Fibroblast of skin of scalp (primary cell): ENCODE results near the gene HK1. TPM values are rescaled to one million over a fixed set of nuclear protein-coding genes. Genes with fewer than 3 reads are reported as not detected.
"Not testable (repeated sequence)": the region's sequence is repeated elsewhere in the genome, so short reads cannot be mapped to it uniquely, and the experiment has no call there.

ENCODE experiments used
- DNase-seq: peaks from one replicate; pipeline ENCODE4 v3.0.0-alpha.2; 2013
- polyA plus RNA-seq, 2 experiments: library from polyadenylated mRNA; unstranded; fragments of 120-200 nt; gene quantifications; one replicate each; pipeline ENCODE4 v1.2.1, GENCODE V29; 2013; ENCODE audit not compliant: insufficient read length in 2 of 2

The HK1 gene
- 132 TPM for polyA plus RNA-seq (2013, experiment 1 of 2; ENCODE audit: insufficient read length)
- 125 TPM for polyA plus RNA-seq (2013, experiment 2 of 2; ENCODE audit: insufficient read length)

DNA sequence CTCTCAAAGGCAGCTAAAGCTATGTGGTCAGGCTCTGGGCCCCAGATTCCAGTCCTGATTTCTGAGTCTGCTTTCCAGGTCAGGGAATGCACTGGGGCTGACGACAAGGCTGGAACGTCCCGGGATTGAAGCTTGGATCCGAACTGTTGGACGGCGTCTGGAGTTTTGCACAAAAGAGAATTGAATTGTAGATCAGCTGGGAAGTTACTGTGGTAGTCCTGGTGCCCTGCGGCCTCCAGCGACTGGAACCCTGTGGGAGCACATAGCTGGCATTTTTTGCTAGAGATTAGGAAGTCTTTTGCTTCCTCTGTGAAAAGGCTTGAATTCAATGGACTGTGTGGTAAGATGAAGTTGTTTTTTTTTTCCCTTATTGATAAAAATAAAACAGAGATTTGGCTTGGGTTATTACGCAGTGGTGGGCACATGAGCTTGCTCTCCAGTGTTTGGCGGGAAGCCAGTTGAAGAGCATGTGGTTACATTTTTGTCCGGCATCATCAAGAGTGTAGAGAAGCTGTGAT is at the start of gene HK1:
TSS of gene HK1 (plus strand) at position 51 of the 518 bp plus-strand sequence.
- DNase-seq = peak; percentile 76

GRCh38 chr10:69229616-69229916 is 48.7 kb upstream of the HK1 start:
- DNase-seq = no peak

GRCh38 chr10:69230128-69230527 is 48.2 kb upstream of the HK1 start:
- no peak for DNase-seq

DNA sequence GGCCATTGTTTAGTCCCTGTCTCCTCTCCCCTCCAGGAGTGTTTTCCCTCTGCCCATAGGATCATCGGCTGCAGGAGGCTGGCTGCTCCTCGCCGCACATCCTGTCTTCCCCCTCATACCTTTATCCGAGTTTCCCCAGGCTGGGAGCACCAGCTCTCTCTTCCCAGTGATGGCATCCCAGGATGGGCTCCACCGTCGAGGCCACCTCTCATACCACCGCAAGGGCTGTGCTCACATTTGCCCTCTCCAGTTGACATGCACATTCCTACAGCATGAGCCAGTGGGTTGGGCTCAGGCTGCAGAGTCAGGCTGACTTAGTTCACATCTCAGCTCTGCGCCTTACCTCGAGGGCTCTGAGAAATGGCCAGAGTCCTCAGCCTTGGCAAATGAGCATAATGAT is 46.0 kb upstream of the HK1 start:
- DNase-seq = peak; percentile 76

- DNase-seq = no peak
Measured at GRCh38 chr10:69232736-69233480, 45.4 kb upstream of the HK1 start.

DNA sequence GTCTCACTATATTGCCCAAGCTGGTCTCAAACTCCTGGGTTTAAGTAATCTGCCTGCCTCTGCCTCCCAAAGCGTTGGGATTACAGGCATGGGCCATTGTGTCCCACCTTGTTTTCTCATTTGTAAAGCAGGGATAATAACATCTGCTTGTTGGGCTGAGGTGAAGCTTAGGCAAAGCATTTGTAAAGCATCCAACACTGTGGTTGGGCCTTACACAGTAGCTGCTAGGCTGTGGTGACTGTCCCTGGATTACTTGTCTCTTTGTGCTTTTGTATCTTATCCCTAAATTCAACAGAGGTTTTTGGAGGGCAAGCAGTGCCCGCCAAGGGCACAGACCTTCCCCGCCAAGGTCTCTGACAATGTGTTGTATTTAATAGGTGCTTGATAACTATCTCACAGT is 43.8 kb upstream of the HK1 start:
- no peak for DNase-seq

DNA sequence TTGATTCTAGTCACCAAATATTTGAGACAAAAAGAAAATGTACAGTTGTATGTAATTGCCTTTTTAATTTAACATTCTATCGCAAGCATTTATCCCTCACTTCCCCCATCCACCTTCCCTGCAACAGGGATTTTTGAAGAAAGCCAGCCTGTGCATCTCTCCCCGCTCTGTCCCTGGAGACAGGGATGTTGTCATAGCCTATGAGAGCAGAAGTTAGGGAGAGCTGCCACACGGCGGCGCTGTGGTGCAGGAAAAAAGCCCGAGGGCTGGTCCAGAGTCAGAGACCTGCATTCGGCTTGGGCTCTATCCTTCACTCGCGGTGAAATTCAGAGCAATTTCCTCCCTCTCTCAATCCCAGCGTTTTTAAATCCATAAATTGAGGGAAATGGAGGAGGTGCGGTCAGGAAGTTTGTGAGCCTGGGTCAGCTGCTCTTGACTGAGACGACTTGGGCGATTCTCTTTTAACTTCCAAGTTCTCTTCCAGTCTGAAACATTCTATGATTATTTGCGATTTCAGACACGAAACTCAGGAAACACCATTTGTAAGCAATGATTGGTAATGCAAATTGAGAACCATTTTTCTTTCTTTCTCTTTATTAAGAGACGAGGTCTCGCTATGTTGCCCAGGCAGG is 40.7 kb upstream of the HK1 start:
- peak; percentile 80 for DNase-seq

GRCh38 chr10:69239136-69239535 is 39.2 kb upstream of the HK1 start:
- no peak for DNase-seq

- peak; percentile 28 for DNase-seq
Measured at GRCh38 chr10:69239816-69240434, 38.4 kb upstream of the HK1 start.

DNA sequence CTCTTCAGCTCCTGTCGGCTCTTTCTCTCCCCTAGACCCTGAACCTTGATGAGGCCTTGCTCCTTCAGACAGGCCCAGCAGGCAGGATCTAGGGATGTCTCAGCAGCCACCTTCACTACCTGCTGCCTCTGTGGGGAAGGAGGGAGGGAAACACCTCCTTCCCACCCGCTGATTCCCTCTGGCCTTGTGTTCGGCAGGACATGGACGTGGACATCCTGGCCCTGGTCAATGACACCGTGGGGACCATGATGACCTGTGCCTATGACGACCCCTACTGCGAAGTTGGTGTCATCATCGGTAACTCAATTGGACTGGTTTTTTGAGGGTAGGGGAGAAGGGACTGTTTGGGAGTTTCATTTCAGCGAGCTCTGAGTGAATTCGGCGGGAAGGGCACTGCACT is 37.8 kb upstream of the HK1 start:
- DNase-seq = no peak

DNA sequence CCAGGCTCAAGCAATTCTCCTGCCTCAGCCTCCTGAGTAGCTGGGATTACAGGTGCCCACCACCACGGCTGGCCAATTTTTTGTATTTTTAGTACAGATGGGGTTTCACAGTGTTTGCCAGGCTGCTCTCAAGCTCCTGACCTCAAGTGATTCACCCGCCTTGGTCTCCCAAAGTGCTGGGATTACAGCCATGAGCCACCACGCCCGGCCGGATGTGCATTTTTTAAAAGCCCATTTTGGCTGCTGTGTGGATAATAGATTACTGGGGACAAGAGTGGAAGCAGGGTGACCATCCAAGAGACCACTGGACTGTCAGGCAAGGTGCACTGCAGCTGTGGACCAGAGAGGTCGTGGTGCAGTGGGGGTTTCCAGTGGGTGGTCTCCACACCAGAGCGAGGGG is 36.7 kb upstream of the HK1 start:
- peak; percentile 20 for DNase-seq

GRCh38 chr10:69242040-69242851 is 36.0 kb upstream of the HK1 start:
- DNase-seq = no peak

DNA sequence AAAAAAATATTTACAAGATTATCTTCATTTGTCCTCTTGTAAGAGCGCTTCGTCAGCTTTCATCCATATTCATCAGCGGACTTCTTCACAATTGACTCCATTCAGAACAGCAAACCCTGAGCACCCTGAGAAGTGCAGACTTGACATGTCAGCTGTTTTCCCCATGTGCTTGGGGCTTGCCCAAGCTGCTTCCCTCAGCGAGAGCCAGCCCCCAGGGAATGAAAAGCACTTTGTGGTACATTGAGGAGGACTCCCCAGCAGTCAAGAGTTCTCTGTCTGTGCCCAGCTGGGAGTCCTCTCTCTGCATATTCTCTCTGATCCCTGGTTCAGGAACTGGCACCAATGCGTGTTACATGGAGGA is 35.5 kb upstream of the HK1 start:
- no peak for DNase-seq

- no peak for DNase-seq
Measured at GRCh38 chr10:69243817-69244216, 34.5 kb upstream of the HK1 start.

DNA sequence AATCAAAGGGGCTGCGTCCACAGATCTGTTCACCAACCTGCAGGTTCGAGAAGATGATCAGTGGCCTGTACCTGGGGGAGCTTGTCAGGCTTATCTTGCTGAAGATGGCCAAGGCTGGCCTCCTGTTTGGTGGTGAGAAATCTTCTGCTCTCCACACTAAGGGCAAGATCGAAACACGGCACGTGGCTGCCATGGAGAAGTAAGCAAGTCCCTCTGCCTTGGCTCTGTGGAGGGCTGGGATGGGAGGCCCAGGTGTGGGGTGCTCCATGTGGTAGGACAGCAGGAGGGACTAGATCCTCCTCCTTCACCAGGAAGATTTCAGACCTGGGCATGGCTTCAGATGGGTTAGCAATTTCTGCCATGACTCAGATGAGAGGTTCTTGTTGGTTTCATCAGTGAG is 32.3 kb upstream of the HK1 start:
- DNase-seq = no peak

DNA sequence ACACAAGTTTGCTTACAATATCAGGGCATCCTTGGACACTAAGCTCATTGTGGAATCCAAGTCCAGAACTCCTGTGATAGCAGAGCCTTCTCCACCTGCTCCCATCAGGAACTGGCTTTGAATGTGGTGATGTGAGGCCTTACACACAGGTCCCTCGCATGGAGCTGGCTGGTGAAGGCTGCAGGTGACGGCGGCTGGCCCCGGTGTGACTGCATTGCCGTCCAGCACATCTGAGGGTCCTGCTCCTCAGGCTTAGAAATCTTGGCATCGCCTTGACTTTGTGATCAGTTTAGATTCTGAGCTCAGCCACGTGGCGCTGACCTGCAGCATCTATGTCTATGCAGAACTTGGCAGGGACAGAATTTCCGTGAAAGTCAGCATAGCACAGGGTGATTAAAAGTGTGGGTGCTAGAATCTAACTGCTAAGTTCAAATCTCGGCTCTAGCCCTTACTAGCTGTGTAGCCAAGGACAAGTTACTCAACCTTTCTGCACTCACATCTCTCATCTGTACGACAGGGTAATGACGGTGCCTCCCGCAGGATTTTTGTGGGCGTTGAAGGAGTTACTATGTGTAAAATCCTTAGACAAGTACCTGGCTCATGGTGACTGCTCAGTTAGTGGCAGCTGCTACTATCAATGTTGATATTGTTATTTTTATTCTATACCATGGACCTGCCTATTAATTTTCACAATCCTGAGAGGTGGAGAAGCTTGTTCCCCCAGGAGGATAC is 31.5 kb upstream of the HK1 start:
- no peak for DNase-seq

DNA sequence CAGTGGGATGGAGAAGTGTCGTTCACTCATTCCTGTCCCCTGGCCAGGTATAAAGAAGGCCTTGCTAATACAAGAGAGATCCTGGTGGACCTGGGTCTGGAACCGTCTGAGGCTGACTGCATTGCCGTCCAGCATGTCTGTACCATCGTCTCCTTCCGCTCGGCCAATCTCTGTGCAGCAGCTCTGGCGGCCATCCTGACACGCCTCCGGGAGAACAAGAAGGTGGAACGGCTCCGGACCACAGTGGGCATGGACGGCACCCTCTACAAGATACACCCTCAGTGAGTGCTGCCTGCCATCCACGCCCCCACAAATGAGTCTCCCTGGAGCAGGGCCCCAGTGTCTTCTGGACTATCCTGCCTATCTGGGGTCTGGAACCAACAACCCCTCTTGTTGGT is 31.0 kb upstream of the HK1 start:
- DNase-seq = no peak

- DNase-seq = no peak
Measured at GRCh38 chr10:69248117-69248730, 30.1 kb upstream of the HK1 start.

DNA sequence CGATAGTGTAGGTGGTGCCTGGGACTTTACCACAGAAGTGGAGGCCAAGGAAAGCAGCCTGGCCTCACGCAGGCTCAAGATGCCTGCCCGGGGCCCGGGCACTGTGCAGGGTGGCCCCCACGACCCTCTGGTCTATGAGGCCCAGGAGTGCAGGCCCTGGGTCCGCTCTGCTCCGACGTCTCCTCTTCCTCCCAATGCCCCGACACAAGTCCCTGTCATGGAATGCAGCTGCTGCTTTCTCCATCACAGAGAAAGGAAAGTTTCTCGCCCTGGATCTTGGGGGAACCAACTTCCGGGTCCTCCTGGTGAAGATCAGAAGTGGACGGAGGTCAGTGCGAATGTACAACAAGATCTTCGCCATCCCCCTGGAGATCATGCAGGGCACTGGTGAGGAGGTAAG is 28.3 kb upstream of the HK1 start:
- DNase-seq = no peak

DNA sequence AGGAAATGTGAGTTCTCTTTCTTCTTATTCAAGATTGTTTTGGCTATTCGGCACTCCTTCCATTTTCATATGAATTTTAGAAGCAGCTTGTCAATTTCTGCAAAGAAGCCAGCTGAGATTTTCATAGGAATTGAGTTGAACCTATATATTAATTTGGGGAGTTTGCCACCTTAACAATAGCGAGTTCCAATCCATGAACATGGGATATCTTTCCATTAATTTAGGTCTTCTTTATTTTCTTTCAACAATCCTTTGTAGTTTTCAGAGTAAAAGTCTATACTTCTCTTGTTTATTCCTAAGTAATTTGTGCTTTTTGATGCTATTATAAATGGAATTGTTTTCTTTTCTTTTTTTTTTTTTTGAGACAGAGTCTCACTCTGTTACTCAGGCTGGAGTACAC is 26.9 kb upstream of the HK1 start:
- not testable (repeated sequence) for DNase-seq

DNA sequence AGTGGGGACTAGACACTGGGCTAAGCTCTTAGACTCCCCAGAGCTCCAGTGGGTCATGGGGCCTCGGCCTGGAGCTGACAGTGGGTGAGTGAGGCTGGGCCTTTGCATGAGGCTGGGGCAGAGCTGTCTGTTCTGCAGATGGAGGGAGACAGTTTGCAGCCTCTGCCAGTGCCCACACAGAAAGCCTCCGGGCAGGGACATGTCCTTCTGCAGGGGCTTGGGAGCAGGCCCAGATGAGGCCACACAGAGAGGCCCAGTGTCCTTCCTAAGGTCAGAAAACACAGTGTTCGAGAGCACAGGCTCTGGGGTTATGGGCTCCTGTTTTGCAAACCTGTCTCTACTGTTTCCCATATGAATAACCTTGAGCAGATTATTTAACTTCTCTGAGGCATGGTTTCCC is 25.1 kb upstream of the HK1 start:
- no peak for DNase-seq

- DNase-seq = no peak
Measured at GRCh38 chr10:69254877-69255276, 23.4 kb upstream of the HK1 start.
